Measurements from ENCODE around the gene HHLA2.

Gene HHLA2

GRCh38 chr3:108342837-108343486 is 46.6 kb downstream of the HHLA2 start:
- Histone ChIP-seq H3K4me1 (ENCODE audit: insufficient read depth, low read length) (no peaks in the 10 kb centered on the region), H3K27ac (ENCODE audit: low read depth, low read length) (no peak overlapping the region), H3K9ac (ENCODE audit: low read depth, low read length) (no peak overlapping the region), H3K9me3 (ENCODE audit: insufficient read depth, low read depth, low read length) (no peaks in the 10 kb centered on the region), H3K4me3 (ENCODE audit: low read length) (no peak overlapping the region), H3K36me3 (ENCODE audit: insufficient read depth, low read length) (no peaks in the 10 kb centered on the region), H3K27me3 (ENCODE audit: insufficient read depth, low read length) (no peaks in the 10 kb centered on the region)
- 98% methylated on average over 3 of the region's 4 CpGs for WGBS

GRCh38 chr3:108343491-108343890 is 47.1 kb downstream of the HHLA2 start:
- Histone ChIP-seq H3K9me3 (ENCODE audit: insufficient read depth, low read depth, low read length) (no peaks in the 10 kb centered on the region), H3K4me3 (ENCODE audit: low read length) (no peak overlapping the region), H3K27ac (ENCODE audit: low read depth, low read length) (no peak overlapping the region), H3K27me3 (ENCODE audit: insufficient read depth, low read length) (no peaks in the 10 kb centered on the region), H3K36me3 (ENCODE audit: insufficient read depth, low read length) (no peaks in the 10 kb centered on the region), H3K4me1 (ENCODE audit: insufficient read depth, low read length) (no peaks in the 10 kb centered on the region), H3K9ac (ENCODE audit: low read depth, low read length) (no peak overlapping the region)
- 88% methylated on average over 3 of the region's 4 CpGs for WGBS

GRCh38 chr3:108345492-108346205 is 49.3 kb downstream of the HHLA2 start:
- no peaks in the 10 kb centered on the region for H3K9me3 ChIP-seq (ENCODE audit: insufficient read depth, low read depth, low read length)
- H3K4me3 ChIP-seq (ENCODE audit: low read length) = no peak overlapping the region
- no peak overlapping the region for H3K9ac ChIP-seq (ENCODE audit: low read depth, low read length)
- WGBS = 47% methylated on average over 6 of the region's 6 CpGs
- no peaks in the 10 kb centered on the region for H3K27me3 ChIP-seq (ENCODE audit: insufficient read depth, low read length)
- no peaks in the 10 kb centered on the region for H3K4me1 ChIP-seq (ENCODE audit: insufficient read depth, low read length)
- no peak overlapping the region for H3K27ac ChIP-seq (ENCODE audit: low read depth, low read length)
- H3K36me3 ChIP-seq (ENCODE audit: insufficient read depth, low read length) = no peaks in the 10 kb centered on the region

- Histone ChIP-seq H3K36me3 (ENCODE audit: insufficient read depth, low read length) (no peaks in the 10 kb centered on the region), H3K4me3 (ENCODE audit: low read length) (no peak overlapping the region), H3K9me3 (ENCODE audit: insufficient read depth, low read depth, low read length) (no peaks in the 10 kb centered on the region), H3K4me1 (ENCODE audit: insufficient read depth, low read length) (no peaks in the 10 kb centered on the region), H3K27me3 (ENCODE audit: insufficient read depth, low read length) (no peaks in the 10 kb centered on the region), H3K9ac (ENCODE audit: low read depth, low read length) (no peak overlapping the region), H3K27ac (ENCODE audit: low read depth, low read length) (no peak overlapping the region)
- 92% methylated on average over 5 of the region's 5 CpGs for WGBS
These were observed 50.2 kb downstream of the HHLA2 start for GRCh38 chr3:108346301-108347227.

- Histone ChIP-seq H3K27ac (ENCODE audit: low read depth, low read length) (no peak overlapping the region), H3K9ac (ENCODE audit: low read depth, low read length) (no peak overlapping the region), H3K4me1 (ENCODE audit: insufficient read depth, low read length) (no peaks in the 10 kb centered on the region), H3K27me3 (ENCODE audit: insufficient read depth, low read length) (no peaks in the 10 kb centered on the region), H3K9me3 (ENCODE audit: insufficient read depth, low read depth, low read length) (no peaks in the 10 kb centered on the region), H3K36me3 (ENCODE audit: insufficient read depth, low read length) (no peaks in the 10 kb centered on the region), H3K4me3 (ENCODE audit: low read length) (no peak overlapping the region)
- WGBS = 58% methylated on average over 3 of the region's 3 CpGs
These were observed 55.8 kb downstream of the HHLA2 start for GRCh38 chr3:108352176-108352575.

GRCh38 chr3:108354562-108354961 is 58.2 kb downstream of the HHLA2 start:
- H3K27me3 ChIP-seq (ENCODE audit: insufficient read depth, low read length) = no peaks in the 10 kb centered on the region
- no peak overlapping the region for H3K9ac ChIP-seq (ENCODE audit: low read depth, low read length)
- no peaks in the 10 kb centered on the region for H3K9me3 ChIP-seq (ENCODE audit: insufficient read depth, low read depth, low read length)
- H3K4me3 ChIP-seq (ENCODE audit: low read length) = no peak overlapping the region
- no peaks in the 10 kb centered on the region for H3K4me1 ChIP-seq (ENCODE audit: insufficient read depth, low read length)
- WGBS = 100% methylated on average over 1 of the region's 1 CpG
- H3K36me3 ChIP-seq (ENCODE audit: insufficient read depth, low read length) = no peaks in the 10 kb centered on the region
- H3K27ac ChIP-seq (ENCODE audit: low read depth, low read length) = no peak overlapping the region

- Histone ChIP-seq H3K9me3 (ENCODE audit: insufficient read depth, low read depth, low read length) (no peaks in the 10 kb centered on the region), H3K4me1 (ENCODE audit: insufficient read depth, low read length) (no peaks in the 10 kb centered on the region), H3K4me3 (ENCODE audit: low read length) (no peak overlapping the region), H3K36me3 (ENCODE audit: insufficient read depth, low read length) (no peaks in the 10 kb centered on the region), H3K27me3 (ENCODE audit: insufficient read depth, low read length) (no peaks in the 10 kb centered on the region), H3K27ac (ENCODE audit: low read depth, low read length) (no peak overlapping the region), H3K9ac (ENCODE audit: low read depth, low read length) (no peak overlapping the region)
- 86% methylated on average over 2 of the region's 2 CpGs for WGBS
These were observed 60.7 kb downstream of the HHLA2 start for GRCh38 chr3:108357042-108357441.

- Histone ChIP-seq H3K36me3 (ENCODE audit: insufficient read depth, low read length) (no peaks in the 10 kb centered on the region), H3K27me3 (ENCODE audit: insufficient read depth, low read length) (no peaks in the 10 kb centered on the region), H3K4me3 (ENCODE audit: low read length) (no peak overlapping the region), H3K9ac (ENCODE audit: low read depth, low read length) (no peak overlapping the region), H3K4me1 (ENCODE audit: insufficient read depth, low read length) (no peaks in the 10 kb centered on the region), H3K9me3 (ENCODE audit: insufficient read depth, low read depth, low read length) (no peaks in the 10 kb centered on the region), H3K27ac (ENCODE audit: low read depth, low read length) (no peak overlapping the region)
- 90% methylated on average over 2 of the region's 2 CpGs for whole genome bisulfite sequencing
These were observed 62.7 kb downstream of the HHLA2 start for GRCh38 chr3:108359011-108359410.

- Histone ChIP-seq H3K36me3 (ENCODE audit: insufficient read depth, low read length) (no peaks in the 10 kb centered on the region), H3K9ac (ENCODE audit: low read depth, low read length) (no peak overlapping the region), H3K27ac (ENCODE audit: low read depth, low read length) (no peak overlapping the region), H3K4me1 (ENCODE audit: insufficient read depth, low read length) (peaks cover 12% of the 10 kb centered on the region), H3K27me3 (ENCODE audit: insufficient read depth, low read length) (no peaks in the 10 kb centered on the region), H3K9me3 (ENCODE audit: insufficient read depth, low read depth, low read length) (no peaks in the 10 kb centered on the region), H3K4me3 (ENCODE audit: low read length) (no peak overlapping the region)
- 0% methylated on average over 1 of the region's 1 CpG for WGBS
These were observed 79.7 kb downstream of the HHLA2 start for GRCh38 chr3:108376026-108376425.

GRCh38 chr3:108377384-108377783 is 81.0 kb downstream of the HHLA2 start:
- H3K27ac ChIP-seq (ENCODE audit: low read depth, low read length) = no peak overlapping the region
- no peak overlapping the region for H3K4me3 ChIP-seq (ENCODE audit: low read length)
- 88% methylated on average over 1 of the region's 1 CpG for WGBS
- no peaks in the 10 kb centered on the region for H3K27me3 ChIP-seq (ENCODE audit: insufficient read depth, low read length)
- H3K9me3 ChIP-seq (ENCODE audit: insufficient read depth, low read depth, low read length) = no peaks in the 10 kb centered on the region
- H3K9ac ChIP-seq (ENCODE audit: low read depth, low read length) = no peak overlapping the region
- H3K4me1 ChIP-seq (ENCODE audit: insufficient read depth, low read length) = peaks cover 21% of the 10 kb centered on the region
- no peaks in the 10 kb centered on the region for H3K36me3 ChIP-seq (ENCODE audit: insufficient read depth, low read length)
